GDM1 (cell line): ENCODE data around the gene TMOD1.
"Not testable (repeated sequence)": the region's sequence is repeated elsewhere in the genome, so short reads cannot be mapped to it uniquely, and the experiment has no call there.

Experiments used
- DNase-seq: peaks from one replicate; lab custom pipeline; 2025; lab: John Stamatoyannopoulos, UW

The TMOD1 gene

GRCh38 chr9:97598461-97599288, 97.2 kb downstream of the TMOD1 start:
- peak; percentile 70 for DNase-seq

GRCh38 chr9:97599314-97599846, 97.9 kb downstream of the TMOD1 start:
- no peak for DNase-seq

- no peak for DNase-seq
Measured at GRCh38 chr9:97600531-97601227, 99.2 kb downstream of the TMOD1 start.

GRCh38 chr9:97601228-97601898, 99.9 kb downstream of the TMOD1 start:
- no peak for DNase-seq

GRCh38 chr9:97602430-97602829, 101.0 kb downstream of the TMOD1 start:
- DNase-seq = no peak

- no peak for DNase-seq
Measured at GRCh38 chr9:97604901-97605645, 103.6 kb downstream of the TMOD1 start.

- peak; percentile 33 for DNase-seq
Measured at GRCh38 chr9:97615439-97616072, 114.1 kb downstream of the TMOD1 start.

- DNase-seq = no peak
Measured at GRCh38 chr9:97617939-97618416, 116.5 kb downstream of the TMOD1 start.

GRCh38 chr9:97620063-97620462, 118.6 kb downstream of the TMOD1 start:
- not testable (repeated sequence) for DNase-seq

GRCh38 chr9:97622483-97622882, 121.0 kb downstream of the TMOD1 start:
- not testable (repeated sequence) for DNase-seq

GRCh38 chr9:97623946-97624345, 122.5 kb downstream of the TMOD1 start:
- no peak for DNase-seq

- no peak for DNase-seq
Measured at GRCh38 chr9:97625620-97626019, 124.2 kb downstream of the TMOD1 start.

GRCh38 chr9:97627624-97628023, 126.2 kb downstream of the TMOD1 start:
- DNase-seq = no peak

- no peak for DNase-seq
Measured at GRCh38 chr9:97628668-97629067, 127.2 kb downstream of the TMOD1 start.

GRCh38 chr9:97629156-97629555, 127.7 kb downstream of the TMOD1 start:
- no peak for DNase-seq

GRCh38 chr9:97630591-97630990, 129.1 kb downstream of the TMOD1 start:
- no peak for DNase-seq

- DNase-seq = no peak
Measured at GRCh38 chr9:97632248-97632984, 130.9 kb downstream of the TMOD1 start.

- DNase-seq = peak; percentile 99
Measured at GRCh38 chr9:97632985-97633858, 131.8 kb downstream of the TMOD1 start, which contains the start of the genes NCBP1 and TSTD2. TSS of gene NCBP1 (plus strand) at chr9:97633821. CDS start at chr9:97633882, 61 bp downstream. TSS of gene TSTD2 (minus strand) at chr9:97633368. CDS start at chr9:97627562, 5,806 bp downstream.

- no peak for DNase-seq
Measured at GRCh38 chr9:97633859-97634490, 132.5 kb downstream of the TMOD1 start.
